H1 (cell line): ENCODE results near the gene MED23.

ENCODE experiments used
- SIN3A ChIP-seq, 2 experiments: IDR thresholded peaks in 1 of 2; conservative IDR thresholded peaks in 1 of 2; 2 replicates each; pipeline ENCODE4 v1.6.1; 2011 to 2012; ENCODE audit warnings: low read length in 2 of 2, improper control_type of control experiment in 1 of 2, low read depth in 1 of 2, mild to moderate bottlenecking in 1 of 2
- TF ChIP-seq, protein P1 (sequence below): IDR thresholded peaks from 2 replicates; pipeline ENCODE4 v1.6.1; 2012; ENCODE audit warnings: inconsistent platforms

DNA sequence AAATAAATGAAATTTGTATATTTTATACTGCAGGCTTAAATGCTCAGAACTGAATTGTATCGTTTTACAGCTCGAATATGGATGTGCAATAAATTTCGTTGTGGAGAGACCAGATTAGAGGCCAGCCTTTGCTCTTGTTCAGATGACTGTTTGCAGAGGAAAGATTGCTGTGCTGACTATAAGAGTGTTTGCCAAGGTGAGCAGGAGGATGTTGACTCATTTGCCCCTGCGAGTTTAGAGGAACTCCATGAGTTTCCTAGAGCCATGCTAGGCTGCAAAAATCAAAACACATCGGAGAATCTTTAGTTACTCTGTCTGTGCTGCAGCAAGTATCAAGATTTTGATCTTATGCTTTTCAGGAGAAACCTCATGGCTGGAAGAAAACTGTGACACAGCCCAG is 24.4 kb upstream of the MED23 start:
- TF ChIP-seq, protein P1, sequence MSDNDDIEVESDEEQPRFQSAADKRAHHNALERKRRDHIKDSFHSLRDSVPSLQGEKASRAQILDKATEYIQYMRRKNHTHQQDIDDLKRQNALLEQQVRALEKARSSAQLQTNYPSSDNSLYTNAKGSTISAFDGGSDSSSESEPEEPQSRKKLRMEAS, result no peak
- TF ChIP-seq SIN3A (conservative IDR thresholded peaks at IDR 0.05 in 1 of 2, IDR thresholded peaks at IDR 0.05 in 1 of 2; ENCODE audit: low read depth in 1 of 2, low read length in 2 of 2), result no peak
